HEK293T (cell line): ENCODE data around the gene EEF2K.

Experiments used
- BHLHE40 ChIP-seq: fragments of 450-650 bp; IDR thresholded peaks from 2 replicates; pipeline ENCODE4 v1.6.1; 2016; ENCODE audit warnings: mild to moderate bottlenecking, moderate library complexity, borderline replicate concordance
- CTBP1 ChIP-seq: fragments of 450-650 bp; IDR thresholded peaks from 2 replicates; pipeline ENCODE4 v1.6.1; 2016; ENCODE audit warnings: borderline replicate concordance
- FOXK2 ChIP-seq: fragments of 450-650 bp; IDR thresholded peaks from 2 replicates; pipeline ENCODE4 v1.6.1; 2016; ENCODE audit warnings: mild to moderate bottlenecking
- HDGF ChIP-seq: fragments of 450-650 bp; IDR thresholded peaks from 2 replicates; pipeline ENCODE4 v1.6.1; 2017; ENCODE audit warnings: antibody characterized with exemption, borderline replicate concordance
- NFRKB ChIP-seq: fragments of 450-650 bp; IDR thresholded peaks from 2 replicates; pipeline ENCODE4 v1.6.1; 2016; ENCODE audit warnings: mild to moderate bottlenecking, moderate library complexity

DNA sequence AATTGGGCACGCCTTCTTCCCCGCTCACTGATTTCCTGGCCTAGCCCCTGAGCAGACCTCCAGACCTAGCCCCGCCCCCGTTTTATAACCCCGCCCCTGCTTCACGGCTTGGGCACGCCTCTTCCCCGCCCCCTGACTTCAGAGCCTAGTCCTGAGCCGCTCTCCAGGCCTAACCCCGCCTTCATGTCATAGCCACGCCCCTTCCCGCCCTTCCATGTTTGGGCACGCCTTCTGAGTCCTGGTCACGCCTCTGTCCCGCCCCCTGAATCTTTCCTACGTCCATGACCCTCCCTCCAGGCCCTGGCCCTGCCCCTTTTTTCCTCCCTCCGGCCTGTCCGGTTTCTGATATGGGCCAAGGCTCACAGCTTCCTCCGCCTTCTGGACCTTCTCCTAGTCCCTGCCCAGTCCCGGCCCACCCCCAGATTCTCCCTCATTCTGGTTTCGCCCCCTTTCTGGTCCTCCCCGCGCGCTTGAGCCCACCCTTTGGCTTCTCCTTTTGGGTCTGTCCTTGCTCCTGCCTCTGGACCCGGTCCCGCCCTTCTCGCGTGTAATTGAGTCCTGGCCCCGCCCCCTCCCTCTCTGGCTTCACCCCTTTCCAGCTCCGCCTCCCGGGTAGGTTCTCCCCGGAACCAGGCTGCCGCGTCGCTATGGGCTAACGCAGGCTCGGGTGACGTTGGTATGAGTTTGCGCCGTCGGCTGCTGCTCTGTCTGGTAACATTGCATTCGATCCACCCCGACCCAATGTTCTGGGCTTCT is 15.1 kb upstream of the EEF2K start:
- no peak for TF ChIP-seq FOXK2
- peak; percentile 71; the same call in 1 of the 2 replicates for TF ChIP-seq HDGF
- no peak for TF ChIP-seq CTBP1
- TF ChIP-seq NFRKB: no peak
- no peak for TF ChIP-seq BHLHE40
